NCI-H748 treated with DMSO at 0.1 percent for 48 hours (cell line): ENCODE results near the gene MPRIP.

ENCODE experiments used
- DNase-seq: peaks from one replicate; lab custom pipeline; 2025; lab: John Stamatoyannopoulos, UW

MPRIP gene

GRCh38 chr17:17165666-17166308, 123.5 kb downstream of the MPRIP start:
- DNase-seq: no peak

GRCh38 chr17:17166446-17166845, 124.2 kb downstream of the MPRIP start:
- no peak for DNase-seq

- no peak for DNase-seq
Observed at GRCh38 chr17:17167356-17167755, 125.1 kb downstream of the MPRIP start.

GRCh38 chr17:17167986-17168385, 125.7 kb downstream of the MPRIP start:
- DNase-seq: no peak

GRCh38 chr17:17168401-17168800, 126.1 kb downstream of the MPRIP start:
- no peak for DNase-seq

GRCh38 chr17:17169396-17169795, 127.1 kb downstream of the MPRIP start:
- DNase-seq: no peak

GRCh38 chr17:17170346-17170985, 128.2 kb downstream of the MPRIP start:
- DNase-seq: no peak

- DNase-seq: no peak
Observed at GRCh38 chr17:17171186-17171585, 128.9 kb downstream of the MPRIP start.

- peak; percentile 22 for DNase-seq
Observed at GRCh38 chr17:17172001-17172939, 130.0 kb downstream of the MPRIP start.

- no peak for DNase-seq
Observed at GRCh38 chr17:17172990-17173389, 130.7 kb downstream of the MPRIP start.

GRCh38 chr17:17173921-17174320, 131.7 kb downstream of the MPRIP start:
- no peak for DNase-seq

GRCh38 chr17:17175340-17175739, 133.1 kb downstream of the MPRIP start:
- DNase-seq: no peak

- DNase-seq: no peak
Observed at GRCh38 chr17:17175917-17176316, 133.7 kb downstream of the MPRIP start.

GRCh38 chr17:17176341-17176740, 134.1 kb downstream of the MPRIP start:
- no peak for DNase-seq

- DNase-seq: no peak
Observed at GRCh38 chr17:17177176-17177575, 134.9 kb downstream of the MPRIP start.

- no peak for DNase-seq
Observed at GRCh38 chr17:17179371-17179827, 137.1 kb downstream of the MPRIP start.

GRCh38 chr17:17180141-17180603, 137.9 kb downstream of the MPRIP start:
- DNase-seq: no peak

GRCh38 chr17:17180741-17181525, 138.7 kb downstream of the MPRIP start:
- DNase-seq: no peak

GRCh38 chr17:17181666-17182597, 139.7 kb downstream of the MPRIP start:
- no peak for DNase-seq

GRCh38 chr17:17182598-17183136, 140.4 kb downstream of the MPRIP start:
- no peak for DNase-seq
